PC-9 (cell line): ENCODE data around the gene AP2A1.

Experiments used
- EZH2 ChIP-seq: fragments of 200-600 bp; sonication (generic); IDR thresholded peaks from 2 replicates; pipeline ENCODE4 v1.8.0; 2017; ENCODE audit warnings: antibody characterized with exemption, low read depth
- TF ChIP-seq, protein P1 (sequence below): fragments of 200-600 bp; sonication (generic); conservative IDR thresholded peaks from 2 replicates; pipeline ENCODE4 v1.6.1; 2017; ENCODE audit warnings: mixed run types, antibody characterized with exemption, mild to moderate bottlenecking, moderate library complexity

- TF ChIP-seq, protein P1, sequence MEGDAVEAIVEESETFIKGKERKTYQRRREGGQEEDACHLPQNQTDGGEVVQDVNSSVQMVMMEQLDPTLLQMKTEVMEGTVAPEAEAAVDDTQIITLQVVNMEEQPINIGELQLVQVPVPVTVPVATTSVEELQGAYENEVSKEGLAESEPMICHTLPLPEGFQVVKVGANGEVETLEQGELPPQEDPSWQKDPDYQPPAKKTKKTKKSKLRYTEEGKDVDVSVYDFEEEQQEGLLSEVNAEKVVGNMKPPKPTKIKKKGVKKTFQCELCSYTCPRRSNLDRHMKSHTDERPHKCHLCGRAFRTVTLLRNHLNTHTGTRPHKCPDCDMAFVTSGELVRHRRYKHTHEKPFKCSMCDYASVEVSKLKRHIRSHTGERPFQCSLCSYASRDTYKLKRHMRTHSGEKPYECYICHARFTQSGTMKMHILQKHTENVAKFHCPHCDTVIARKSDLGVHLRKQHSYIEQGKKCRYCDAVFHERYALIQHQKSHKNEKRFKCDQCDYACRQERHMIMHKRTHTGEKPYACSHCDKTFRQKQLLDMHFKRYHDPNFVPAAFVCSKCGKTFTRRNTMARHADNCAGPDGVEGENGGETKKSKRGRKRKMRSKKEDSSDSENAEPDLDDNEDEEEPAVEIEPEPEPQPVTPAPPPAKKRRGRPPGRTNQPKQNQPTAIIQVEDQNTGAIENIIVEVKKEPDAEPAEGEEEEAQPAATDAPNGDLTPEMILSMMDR = no peak
- TF ChIP-seq EZH2 = no peak
These were observed 24.1 kb downstream of the AP2A1 start for GRCh38 chr19:49790866-49791265.
